NB4 (cell line): ENCODE results near the gene POU4F3.

Source experiments
- POLR2A ChIP-seq: IDR thresholded peaks from 2 replicates; pipeline ENCODE4 v1.6.1; 2011; ENCODE audit warnings: mild to moderate bottlenecking; ENCODE audit not compliant: insufficient read length; ENCODE audit errors: extremely low read depth
- TF ChIP-seq, protein P1 (sequence below): IDR thresholded peaks from one replicate; pipeline ENCODE4 v1.5.1; 2012; ENCODE audit warnings: low read depth, low read length

DNA sequence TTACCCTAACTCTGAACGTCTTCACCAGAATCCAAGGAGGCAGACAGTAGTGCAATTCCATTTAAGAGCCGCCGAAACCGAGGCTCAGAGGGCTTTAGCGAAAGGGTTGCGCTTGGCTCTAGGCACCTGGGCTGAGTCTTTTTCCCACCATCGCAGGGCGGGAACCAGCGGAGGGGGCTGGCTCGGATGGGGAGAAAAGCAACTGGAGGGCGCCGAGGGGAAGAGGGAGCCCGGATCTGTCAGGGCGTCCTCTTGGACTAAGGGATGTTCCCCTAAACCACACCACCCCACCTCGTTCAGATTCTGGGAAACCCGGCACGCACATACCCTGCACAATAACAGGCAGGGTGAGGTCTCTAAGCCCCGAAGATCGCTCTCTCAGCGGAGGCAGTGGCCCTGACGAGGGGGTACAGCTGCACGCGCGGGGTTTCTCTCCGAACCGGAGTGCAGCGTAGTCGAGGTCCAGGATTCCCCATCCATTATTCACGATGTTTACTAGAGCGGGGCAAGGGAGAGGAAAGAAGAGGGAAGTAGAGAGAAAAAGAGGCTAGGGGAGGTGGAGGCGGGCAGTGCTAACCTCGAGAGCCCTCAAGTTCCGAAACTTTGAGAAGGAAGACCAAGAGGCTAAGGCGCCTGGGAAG, 1.3 kb upstream of the POU4F3 start:
- TF ChIP-seq POLR2A = no peak
- TF ChIP-seq, protein P1, sequence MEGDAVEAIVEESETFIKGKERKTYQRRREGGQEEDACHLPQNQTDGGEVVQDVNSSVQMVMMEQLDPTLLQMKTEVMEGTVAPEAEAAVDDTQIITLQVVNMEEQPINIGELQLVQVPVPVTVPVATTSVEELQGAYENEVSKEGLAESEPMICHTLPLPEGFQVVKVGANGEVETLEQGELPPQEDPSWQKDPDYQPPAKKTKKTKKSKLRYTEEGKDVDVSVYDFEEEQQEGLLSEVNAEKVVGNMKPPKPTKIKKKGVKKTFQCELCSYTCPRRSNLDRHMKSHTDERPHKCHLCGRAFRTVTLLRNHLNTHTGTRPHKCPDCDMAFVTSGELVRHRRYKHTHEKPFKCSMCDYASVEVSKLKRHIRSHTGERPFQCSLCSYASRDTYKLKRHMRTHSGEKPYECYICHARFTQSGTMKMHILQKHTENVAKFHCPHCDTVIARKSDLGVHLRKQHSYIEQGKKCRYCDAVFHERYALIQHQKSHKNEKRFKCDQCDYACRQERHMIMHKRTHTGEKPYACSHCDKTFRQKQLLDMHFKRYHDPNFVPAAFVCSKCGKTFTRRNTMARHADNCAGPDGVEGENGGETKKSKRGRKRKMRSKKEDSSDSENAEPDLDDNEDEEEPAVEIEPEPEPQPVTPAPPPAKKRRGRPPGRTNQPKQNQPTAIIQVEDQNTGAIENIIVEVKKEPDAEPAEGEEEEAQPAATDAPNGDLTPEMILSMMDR = no peak
